RWPE2 (cell line): ENCODE results near the gene DHRS11.

Experiments used
- ATAC-seq: fragments of 200-7000 bp; cut with Tn5 transposase; 3 replicates; pipeline ENCODE4 v1.9.1; 2021; ENCODE audit warnings: low read depth
- DNase-seq: peaks from one replicate; pipeline ENCODE4 v3.0.0-alpha.2; 2020; ENCODE audit warnings: low spot score
- H3K27ac ChIP-seq: fragments of 450-650 bp; 2 replicates; pipeline ENCODE4 v1.5.1; 2017; ENCODE audit warnings: mild to moderate bottlenecking; ENCODE audit not compliant: poor library complexity, severe bottlenecking
- H3K27me3 ChIP-seq: fragments of 250-450 bp; sonication (Bioruptor Pico); 2 replicates; pipeline ENCODE4 v1.5.1; 2021; ENCODE audit warnings: mild to moderate bottlenecking, moderate library complexity; ENCODE audit not compliant: insufficient read depth, poor library complexity, severe bottlenecking
- H3K36me3 ChIP-seq: fragments of 250-450 bp; sonication (Bioruptor Pico); 2 replicates; pipeline ENCODE4 v1.5.1; 2020; ENCODE audit warnings: low read depth, mild to moderate bottlenecking, moderate library complexity
- H3K4me1 ChIP-seq: fragments of 250-450 bp; sonication (Bioruptor Pico); 2 replicates; pipeline ENCODE4 v1.5.1; 2021; ENCODE audit warnings: mild to moderate bottlenecking, moderate library complexity; ENCODE audit not compliant: insufficient read depth, poor library complexity, severe bottlenecking
- H3K4me3 ChIP-seq: fragments of 250-450 bp; sonication (Bioruptor Pico); 2 replicates; pipeline ENCODE4 v1.5.1; 2021; ENCODE audit warnings: mild to moderate bottlenecking, moderate library complexity; ENCODE audit not compliant: severe bottlenecking
- H3K9me3 ChIP-seq: fragments of 250-450 bp; sonication (Bioruptor Pico); 2 replicates; pipeline ENCODE4 v1.5.1; 2021; ENCODE audit warnings: mild to moderate bottlenecking, moderate library complexity; ENCODE audit not compliant: severe bottlenecking
- CTCF ChIP-seq: fragments of 450-650 bp; IDR thresholded peaks from one replicate; pipeline ENCODE4 v1.5.1; 2017; ENCODE audit warnings: mild to moderate bottlenecking, moderate library complexity; ENCODE audit not compliant: poor library complexity, severe bottlenecking

The DHRS11 gene

GRCh38 chr17:36597866-36598777 is 6.4 kb downstream of the DHRS11 start:
- DNase-seq, result no peak
- peaks cover 1% of the 10 kb centered on the region for H3K4me1 ChIP-seq
- H3K36me3 ChIP-seq, result no peaks in the 10 kb centered on the region
- no peak for TF ChIP-seq CTCF
- ATAC-seq, result no peak
- H3K27ac ChIP-seq, result no peak overlapping the region
- H3K27me3 ChIP-seq, result no peaks in the 10 kb centered on the region
- no peak overlapping the region for H3K4me3 ChIP-seq
- no peaks in the 10 kb centered on the region for H3K9me3 ChIP-seq

GRCh38 chr17:36598951-36599401 is 7.3 kb downstream of the DHRS11 start:
- Histone ChIP-seq H3K4me3 (no peak overlapping the region), H3K27me3 (no peaks in the 10 kb centered on the region), H3K36me3 (no peaks in the 10 kb centered on the region), H3K4me1 (peaks cover 5% of the 10 kb centered on the region), H3K27ac (no peak overlapping the region), H3K9me3 (no peaks in the 10 kb centered on the region)
- no peak for TF ChIP-seq CTCF
- ATAC-seq, result no peak
- DNase-seq, result no peak

DNA sequence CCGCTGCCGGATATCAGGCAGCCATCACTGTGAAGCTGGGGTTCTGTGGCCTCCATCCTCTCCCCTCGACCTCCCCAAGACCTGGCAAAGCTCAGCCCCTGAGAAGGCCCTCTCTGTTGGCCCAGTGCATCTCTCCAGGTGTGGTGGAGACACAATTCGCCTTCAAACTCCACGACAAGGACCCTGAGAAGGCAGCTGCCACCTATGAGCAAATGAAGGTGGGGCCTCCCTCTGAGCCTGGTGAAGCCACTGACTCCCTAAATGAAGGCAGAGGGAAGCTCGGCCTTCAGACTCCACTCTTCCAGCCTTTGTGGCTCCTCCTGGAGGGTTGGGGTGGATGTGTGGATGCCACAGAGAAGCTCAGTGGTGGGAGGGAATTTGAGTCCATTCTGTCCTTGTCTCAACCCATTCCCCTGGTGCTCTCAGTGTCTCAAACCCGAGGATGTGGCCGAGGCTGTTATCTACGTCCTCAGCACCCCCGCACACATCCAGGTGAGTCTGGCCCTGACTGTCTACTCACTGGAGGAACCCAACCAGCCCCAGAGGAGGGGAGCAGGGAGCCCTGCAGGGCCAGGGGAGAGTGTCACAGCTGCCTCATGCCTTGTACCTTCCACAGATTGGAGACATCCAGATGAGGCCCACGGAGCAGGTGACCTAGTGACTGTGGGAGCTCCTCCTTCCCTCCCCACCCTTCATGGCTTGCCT is 8.0 kb downstream of the DHRS11 start:
- Histone ChIP-seq H3K9me3 (no peaks in the 10 kb centered on the region), H3K4me1 (peaks cover 5% of the 10 kb centered on the region), H3K27ac (no peak overlapping the region), H3K27me3 (no peaks in the 10 kb centered on the region), H3K36me3 (no peaks in the 10 kb centered on the region), H3K4me3 (no peak overlapping the region)
- ATAC-seq, result no peak
- TF ChIP-seq CTCF, result no peak
- no peak for DNase-seq

DNA sequence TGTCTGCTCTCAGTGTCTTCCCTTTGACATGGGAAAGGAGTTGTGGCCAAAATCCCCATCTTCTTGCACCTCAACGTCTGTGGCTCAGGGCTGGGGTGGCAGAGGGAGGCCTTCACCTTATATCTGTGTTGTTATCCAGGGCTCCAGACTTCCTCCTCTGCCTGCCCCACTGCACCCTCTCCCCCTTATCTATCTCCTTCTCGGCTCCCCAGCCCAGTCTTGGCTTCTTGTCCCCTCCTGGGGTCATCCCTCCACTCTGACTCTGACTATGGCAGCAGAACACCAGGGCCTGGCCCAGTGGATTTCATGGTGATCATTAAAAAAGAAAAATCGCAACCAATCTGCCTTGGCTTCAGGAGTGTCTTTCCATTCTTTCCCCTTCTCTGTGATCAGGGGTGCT is 8.8 kb downstream of the DHRS11 start:
- no peak for TF ChIP-seq CTCF
- no peak for ATAC-seq

GRCh38 chr17:36600936-36601302 is 9.2 kb downstream of the DHRS11 start:
- Histone ChIP-seq H3K27ac (peak overlapping the region; percentile 42), H3K27me3 (no peaks in the 10 kb centered on the region), H3K4me1 (peaks cover 5% of the 10 kb centered on the region), H3K4me3 (peak overlapping the region; percentile 78), H3K36me3 (no peaks in the 10 kb centered on the region), H3K9me3 (no peaks in the 10 kb centered on the region)
- peak; percentile 22 for ATAC-seq
- no peak for DNase-seq
- no peak for TF ChIP-seq CTCF

More for the DNA sequence above, 8.8 kb downstream of the DHRS11 start:
- Histone ChIP-seq H3K27me3 (no peaks in the 10 kb centered on the region), H3K9me3 (no peaks in the 10 kb centered on the region), H3K4me3 (peak overlapping the region; percentile 78), H3K4me1 (peaks cover 5% of the 10 kb centered on the region), H3K36me3 (no peaks in the 10 kb centered on the region), H3K27ac (peak overlapping the region; percentile 42)
- DNase-seq, result no peak
